PC-9 (cell line): ENCODE measurements around the gene GANAB. TPM values are rescaled to one million over a fixed set of nuclear protein-coding genes. Genes with fewer than 3 reads are reported as not detected.
A peak's percentile ranks its signal among the peaks of the same experiment; 100 is the strongest.

Experiments used
- BruUV-seq: library from RNA; stranded (reverse); fragments of 400-500 nt; replicated peaks from 2 replicates; lab custom pipeline; 2021; lab: Mats Ljungman, UMichigan
- CTCF ChIA-PET: fragments of 300-600 bp; sonication (Branson Sonifier 250); formaldehyde crosslinking; loops from one replicate; lab custom pipeline; 2022; ENCODE audit warnings: antibody characterized with exemption; lab: Charles Lee
- POLR2A ChIA-PET: fragments of 300-600 bp; sonication (Branson Sonifier 250); formaldehyde crosslinking; loops from one replicate; lab custom pipeline; 2022; ENCODE audit warnings: antibody characterized with exemption; ENCODE audit not compliant: unreplicated experiment; lab: Charles Lee
- DNase-seq, 2 experiments: peaks; one replicate each; pipeline versions ENCODE4 v3.0.0 to v3.0.0-alpha.2; 2015 to 2022; ENCODE audit warnings: mixed read lengths in 1 of 2
- H2AFZ ChIP-seq: fragments of 200-600 bp; sonication (generic); 2 replicates; pipeline ENCODE4 v1.8.1; 2017; ENCODE audit warnings: antibody characterized with exemption
- H3F3A ChIP-seq: fragments of 200-600 bp; sonication (generic); 2 replicates; pipeline ENCODE4 v1.8.1; 2017; ENCODE audit warnings: antibody characterized with exemption, mild to moderate bottlenecking, low read depth; ENCODE audit not compliant: insufficient read depth
- H3K27ac ChIP-seq: fragments of 200-600 bp; sonication (generic); 2 replicates; pipeline ENCODE4 v1.6.1; 2016; ENCODE audit warnings: mixed run types
- H3K27me3 ChIP-seq: fragments of 200-600 bp; sonication (generic); 2 replicates; pipeline ENCODE4 v1.6.1; 2016; ENCODE audit warnings: low read depth, mixed run types; ENCODE audit not compliant: insufficient read depth
- H3K36me3 ChIP-seq: fragments of 200-600 bp; sonication (generic); 2 replicates; pipeline ENCODE4 v1.6.1; 2016; ENCODE audit warnings: low read depth, mixed run types
- H3K4me1 ChIP-seq: fragments of 200-600 bp; sonication (generic); replicated peaks from 2 replicates; pipeline ENCODE4 v1.6.1; 2016; ENCODE audit warnings: mixed run types; ENCODE audit not compliant: insufficient read depth
- H3K4me2 ChIP-seq: fragments of 200-600 bp; sonication (generic); 2 replicates; pipeline ENCODE4 v1.6.1; 2017; ENCODE audit warnings: mixed run types
- H3K4me3 ChIP-seq: fragments of 200-600 bp; sonication (generic); 2 replicates; pipeline ENCODE4 v1.6.1; 2016; ENCODE audit warnings: mixed run types
- H3K79me2 ChIP-seq: fragments of 200-600 bp; sonication (generic); 2 replicates; pipeline ENCODE4 v1.6.1; 2017; ENCODE audit warnings: low read depth, mixed run types
- H3K9me2 ChIP-seq: fragments of 200-600 bp; sonication (generic); 2 replicates; pipeline ENCODE4 v1.8.1; 2017; ENCODE audit warnings: mild to moderate bottlenecking; ENCODE audit not compliant: insufficient read depth
- H3K9me3 ChIP-seq: fragments of 200-600 bp; sonication (generic); 2 replicates; pipeline ENCODE4 v1.8.1; 2016; ENCODE audit warnings: low read depth; ENCODE audit not compliant: insufficient read depth
- H4K20me1 ChIP-seq: fragments of 200-600 bp; sonication (generic); 2 replicates; pipeline ENCODE4 v1.8.1; 2017; ENCODE audit not compliant: insufficient read depth
- CTCF ChIP-seq: fragments of 200-600 bp; sonication (generic); conservative IDR thresholded peaks from 2 replicates; pipeline ENCODE4 v1.6.1; 2017; ENCODE audit warnings: mixed run types, antibody characterized with exemption, mild to moderate bottlenecking, moderate library complexity
- EZH2 ChIP-seq: fragments of 200-600 bp; sonication (generic); IDR thresholded peaks from 2 replicates; pipeline ENCODE4 v1.8.0; 2017; ENCODE audit warnings: antibody characterized with exemption, low read depth
- intact Hi-C: fragments of 100-400 bp; cut with micrococcal nuclease; formaldehyde crosslinking; loops from one replicate; pipeline ENCODE4 v1.10.0; 2022; ENCODE audit not compliant: unreplicated experiment
- total RNA-seq: library from RNA; stranded (reverse); gene quantifications from 2 replicates; pipeline ENCODE4 v1.2.3, GENCODE V29; 2021

The GANAB gene
- total RNA-seq, 1 experiment from 2014 or later = 478 TPM

GRCh38 chr11:62665075-62665598 is 18.7 kb upstream of the GANAB start, which contains the start of the genes C11orf98 and CSKMT:
Gene C11orf98, minus strand, starts transcription at chr11:62665210. Its CDS starts 41 bp downstream, at chr11:62665169.
Gene CSKMT, plus strand, starts transcription at chr11:62665312. Its CDS starts 568 bp downstream, at chr11:62665880.
- intact Hi-C loops = loop anchor here (5.0 kb wide), 3 partner anchors 43 to 123 kb away; partner anchors contain the start of genes B3GAT3 and TUT1
- Histone ChIP-seq H2AFZ (peak within 1 kb of the TSS; percentile 93), H3K9me2 (no peaks in the 10 kb centered on the region), H3K27me3 (no peaks in the 10 kb centered on the region), H4K20me1 (no peaks in the 10 kb centered on the region; the same call in none of the 2 replicates), H3K4me3 (peak within 1 kb of the TSS; percentile 88), H3K9me3 (no peaks in the 10 kb centered on the region), H3K36me3 (peaks cover 24% of the 10 kb centered on the region), H3K27ac (peak within 1 kb of the TSS; percentile 72), H3K4me2 (peak within 1 kb of the TSS; percentile 98), H3K4me1 (peaks cover 33% of the 10 kb centered on the region), H3K79me2 (peaks cover 60% of the 10 kb centered on the region), H3F3A (peaks cover 83% of the 10 kb centered on the region)
- DNase-seq = peak; percentile 87 to 98
- no peak for TF ChIP-seq CTCF
- no peak for TF ChIP-seq EZH2
- ChIA-PET POLR2A (interaction anchor here (0.5 to 2.0 kb wide), 38 partner anchors 9 to 1722 kb away, joined by 3 to 55 read pairs (median 8); partner anchors contain the start of genes B3GAT3, EEF1G, HNRNPUL2 and INTS5), CTCF (interaction anchor here (0.6 to 1.1 kb wide), 6 partner anchors 11 to 184 kb away, joined by 3 to 7 read pairs (median 4); partner anchors contain the start of gene TUT1)
- TSS peak; percentile 84 for BruUV-seq

DNA sequence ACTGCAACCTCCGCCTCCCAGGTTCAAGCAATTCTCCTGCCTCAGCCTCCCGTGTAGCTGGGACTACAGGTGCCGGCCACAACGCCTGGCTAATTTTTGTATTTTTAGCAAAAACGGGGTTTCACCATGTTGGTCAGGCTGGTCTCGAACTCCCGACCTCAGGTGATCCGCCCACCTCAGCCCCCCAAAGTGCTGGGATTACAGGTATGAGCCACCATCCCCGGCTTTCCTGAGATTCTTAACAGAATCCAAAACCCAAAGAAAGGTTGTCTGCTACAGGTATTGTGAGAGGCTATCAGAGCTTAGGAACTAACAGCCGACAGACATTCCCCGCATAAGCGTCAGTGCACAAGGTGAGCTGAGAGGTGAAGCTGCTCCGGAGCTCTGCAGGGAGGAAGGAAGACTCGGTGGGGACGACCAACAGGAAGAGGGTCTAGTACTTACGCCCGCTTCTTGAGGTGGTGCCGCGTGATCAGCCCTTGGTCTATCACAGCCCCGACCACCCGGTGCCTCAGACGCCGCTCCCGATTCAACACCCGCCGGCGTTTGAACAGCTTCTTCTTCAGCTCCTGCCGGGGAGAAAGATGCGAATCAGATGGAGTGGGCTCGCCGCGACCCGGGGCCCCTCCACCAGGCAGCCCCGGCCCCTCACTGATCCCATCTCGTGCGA is 18.1 kb upstream of the GANAB start:
- BruUV-seq = no TSS peak
- ChIA-PET CTCF (interaction anchor here (0.5 to 1.1 kb wide), 7 partner anchors 11 to 281 kb away, joined by 3 to 7 read pairs (median 4); partner anchors contain the start of gene TUT1), POLR2A (interaction anchor here (0.5 to 2.0 kb wide), 31 partner anchors 9 to 639 kb away, joined by 3 to 55 read pairs (median 8); partner anchors contain the start of genes B3GAT3, EEF1G, HNRNPUL2 and INTS5)
- intact Hi-C loops = loop anchor here (5.0 kb wide), 3 partner anchors 42 to 122 kb away; partner anchors contain the start of genes B3GAT3 and TUT1
- no peaks in the 10 kb centered on the region for H3K27me3 ChIP-seq
- H4K20me1 ChIP-seq = no peaks in the 10 kb centered on the region; the same call in none of the 2 replicates
- no peaks in the 10 kb centered on the region for H3K9me2 ChIP-seq
- peaks cover 24% of the 10 kb centered on the region for H3K36me3 ChIP-seq
- peaks cover 27% of the 10 kb centered on the region for H3K4me1 ChIP-seq
- H3K27ac ChIP-seq = peak overlapping the region; percentile 72
- peak overlapping the region; percentile 88 for H3K4me3 ChIP-seq
- no peaks in the 10 kb centered on the region for H3K9me3 ChIP-seq
- TF ChIP-seq CTCF (no peak), EZH2 (no peak)
- peaks cover 78% of the 10 kb centered on the region for H3F3A ChIP-seq
- H2AFZ ChIP-seq = peak overlapping the region; percentile 93
- peak in 1 of 2 experiments; percentile 68 for DNase-seq
- H3K4me2 ChIP-seq = peak overlapping the region; percentile 58
- H3K79me2 ChIP-seq = peaks cover 55% of the 10 kb centered on the region

- DNase-seq = no peak
- ChIA-PET POLR2A (no interaction called here), CTCF (interaction anchor here (0.6 kb wide), 1 partner anchor 72 kb away, joined by 8 read pairs; no protein-coding TSS in a partner anchor)
- H2AFZ ChIP-seq = no peak overlapping the region
- no peaks in the 10 kb centered on the region for H3K27me3 ChIP-seq
- no peak overlapping the region for H3K27ac ChIP-seq
- no peaks in the 10 kb centered on the region for H4K20me1 ChIP-seq
- no peaks in the 10 kb centered on the region for H3K9me3 ChIP-seq
- no peaks in the 10 kb centered on the region for H3K36me3 ChIP-seq
- BruUV-seq = no TSS peak
- no peak overlapping the region for H3K4me2 ChIP-seq
- intact Hi-C loops = no loop called here
- peaks cover 8% of the 10 kb centered on the region for H3K4me1 ChIP-seq
- TF ChIP-seq EZH2 (no peak), CTCF (no peak)
- H3K79me2 ChIP-seq = peaks cover 12% of the 10 kb centered on the region
- H3K9me2 ChIP-seq = no peaks in the 10 kb centered on the region
- no peak overlapping the region for H3K4me3 ChIP-seq
- H3F3A ChIP-seq = peaks cover 58% of the 10 kb centered on the region
These were observed 10.5 kb upstream of the GANAB start for GRCh38 chr11:62656796-62657429.
